Endodermal cell (in vitro differentiated cells): ENCODE measurements around the gene DOCK2. TPM values are rescaled to one million over a fixed set of nuclear protein-coding genes. Genes with fewer than 3 reads are reported as not detected.

Experiments
- DNase-seq: peaks from one replicate; pipeline ENCODE4 v3.0.0-alpha.2; 2017
- H3K27ac ChIP-seq: 2 replicates; pipeline ENCODE4 v1.5.1; 2013; ENCODE audit warnings: mild to moderate bottlenecking, low read depth, low read length, moderate library complexity
- H3K27me3 ChIP-seq: 2 replicates; pipeline ENCODE4 v1.6.1; 2013; ENCODE audit warnings: mild to moderate bottlenecking, low read length, moderate library complexity; ENCODE audit not compliant: insufficient read depth, control insufficient read depth, poor library complexity, severe bottlenecking
- H3K36me3 ChIP-seq: 2 replicates; pipeline ENCODE4 v1.7.0; 2013; ENCODE audit warnings: mild to moderate bottlenecking, low read length, moderate library complexity; ENCODE audit not compliant: control insufficient read depth, insufficient read depth
- H3K4me1 ChIP-seq: one replicate; pipeline ENCODE4 v1.7.0; 2013; ENCODE audit warnings: low read length; ENCODE audit not compliant: control insufficient read depth, insufficient read depth
- H3K4me3 ChIP-seq: 2 replicates; pipeline ENCODE4 v1.5.1; 2013; ENCODE audit warnings: mild to moderate bottlenecking, low read length, moderate library complexity
- H3K9ac ChIP-seq: 2 replicates; pipeline ENCODE4 v1.6.1; 2013; ENCODE audit warnings: mild to moderate bottlenecking, low read length, moderate library complexity; ENCODE audit not compliant: poor library complexity, severe bottlenecking; ENCODE audit errors: extremely low read depth
- H3K9me3 ChIP-seq: 2 replicates; pipeline ENCODE4 v1.6.1; 2013; ENCODE audit warnings: mild to moderate bottlenecking, low read length, moderate library complexity; ENCODE audit not compliant: control insufficient read depth
- H3K27ac Mint-ChIP-seq: 2 replicates; pipeline ENCODE4 v1.8.0; 2020; ENCODE audit warnings: mixed read lengths
- H3K27me3 Mint-ChIP-seq: 2 replicates; pipeline ENCODE4 v1.8.0; 2021; ENCODE audit warnings: mild to moderate bottlenecking, mixed read lengths; ENCODE audit not compliant: insufficient read depth
- H3K36me3 Mint-ChIP-seq: 2 replicates; pipeline ENCODE4 v1.8.0; 2020; ENCODE audit warnings: low read depth, mixed read lengths
- H3K4me1 Mint-ChIP-seq: 2 replicates; pipeline ENCODE4 v1.8.0; 2020; ENCODE audit warnings: mixed read lengths
- H3K4me3 Mint-ChIP-seq: 2 replicates; pipeline ENCODE4 v1.8.0; 2020; ENCODE audit warnings: mild to moderate bottlenecking, moderate library complexity, mixed read lengths
- H3K9me3 Mint-ChIP-seq: 2 replicates; pipeline ENCODE4 v1.8.0; 2020; ENCODE audit warnings: mild to moderate bottlenecking, mixed read lengths
- WGBS, 2 experiments: methylation state at CpG; one replicate each; pipeline versions ENCODE4 v1.1.5 to v1.1.7; 2013; ENCODE audit warnings: missing lambda C conversion rate in 2 of 2, mixed read lengths in 1 of 2; ENCODE audit not compliant: insufficient coverage in 1 of 2, insufficient read length in 1 of 2; 5-methylcytosine and 5-hydroxymethylcytosine counted together
- total RNA-seq, 2 donors: library from RNA; stranded (reverse); fragmentation: NEBNext Ultra II Directional in 1 of 2; extraction: Animal tissue kit (Norgen Biotek cat#: 25700) in 1 of 2; gene quantifications; 2 replicates in 1 of 2; 3 replicates in 1 of 2; pipeline ENCODE4 v1.2.1, GENCODE V29; 2021
- TF ChIP-seq, protein P1 (sequence below): fragments of 200-600 bp; sonication (generic); conservative IDR thresholded peaks from 2 replicates; pipeline ENCODE4 v1.5.0; 2021; ENCODE audit warnings: antibody characterized with exemption, mild to moderate bottlenecking

DOCK2 gene
- total RNA-seq, 2 donors from 2014 or later: 2.6 to 3.9 TPM

DNA sequence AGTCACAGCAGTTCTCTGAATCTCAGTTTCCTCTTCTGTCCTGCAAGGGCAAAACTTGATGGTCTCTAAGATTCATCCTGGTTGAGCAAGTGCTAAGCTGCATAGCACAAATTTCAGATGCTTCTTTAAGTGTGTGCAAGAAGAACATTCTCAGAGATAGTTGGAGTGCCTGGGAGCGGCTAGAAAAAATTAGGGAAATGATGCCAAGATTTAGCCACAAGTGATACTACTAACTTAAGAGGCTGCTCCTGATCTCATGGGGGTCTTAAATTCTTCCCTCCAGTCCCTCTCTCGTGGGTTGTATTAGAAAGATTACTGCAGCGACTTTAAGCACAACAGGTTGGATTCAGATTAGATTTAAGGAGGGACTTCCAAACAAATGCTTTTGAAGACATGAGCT, 319.1 kb downstream of the DOCK2 start:
- WGBS, 2 experiments: 91 to 95% methylated on average over 1 to 3 of the region's 3 CpGs
- Mint-ChIP-seq H3K36me3 (no peaks in the 10 kb centered on the region), H3K4me1 (no peaks in the 10 kb centered on the region), H3K4me3 (no peak overlapping the region), H3K27me3 (peaks cover 5% of the 10 kb centered on the region), H3K9me3 (no peaks in the 10 kb centered on the region), H3K27ac (no peak overlapping the region)
- no peak overlapping the region for H3K9ac ChIP-seq
- H3K9me3 ChIP-seq: no peaks in the 10 kb centered on the region
- DNase-seq: no peak
- H3K36me3 ChIP-seq: no peaks in the 10 kb centered on the region
- TF ChIP-seq, protein P1, sequence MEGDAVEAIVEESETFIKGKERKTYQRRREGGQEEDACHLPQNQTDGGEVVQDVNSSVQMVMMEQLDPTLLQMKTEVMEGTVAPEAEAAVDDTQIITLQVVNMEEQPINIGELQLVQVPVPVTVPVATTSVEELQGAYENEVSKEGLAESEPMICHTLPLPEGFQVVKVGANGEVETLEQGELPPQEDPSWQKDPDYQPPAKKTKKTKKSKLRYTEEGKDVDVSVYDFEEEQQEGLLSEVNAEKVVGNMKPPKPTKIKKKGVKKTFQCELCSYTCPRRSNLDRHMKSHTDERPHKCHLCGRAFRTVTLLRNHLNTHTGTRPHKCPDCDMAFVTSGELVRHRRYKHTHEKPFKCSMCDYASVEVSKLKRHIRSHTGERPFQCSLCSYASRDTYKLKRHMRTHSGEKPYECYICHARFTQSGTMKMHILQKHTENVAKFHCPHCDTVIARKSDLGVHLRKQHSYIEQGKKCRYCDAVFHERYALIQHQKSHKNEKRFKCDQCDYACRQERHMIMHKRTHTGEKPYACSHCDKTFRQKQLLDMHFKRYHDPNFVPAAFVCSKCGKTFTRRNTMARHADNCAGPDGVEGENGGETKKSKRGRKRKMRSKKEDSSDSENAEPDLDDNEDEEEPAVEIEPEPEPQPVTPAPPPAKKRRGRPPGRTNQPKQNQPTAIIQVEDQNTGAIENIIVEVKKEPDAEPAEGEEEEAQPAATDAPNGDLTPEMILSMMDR: no peak
- H3K4me1 ChIP-seq: no peaks in the 10 kb centered on the region
- H3K4me3 ChIP-seq: no peak overlapping the region
- no peaks in the 10 kb centered on the region for H3K27me3 ChIP-seq
- H3K27ac ChIP-seq: no peak overlapping the region

GRCh38 chr5:169956756-169957155, 319.7 kb downstream of the DOCK2 start:
- TF ChIP-seq, protein P1: no peak
- H3K27me3 Mint-ChIP-seq: peaks cover 5% of the 10 kb centered on the region
- no peak overlapping the region for H3K4me3 Mint-ChIP-seq
- H3K36me3 Mint-ChIP-seq: no peaks in the 10 kb centered on the region
- H3K4me1 Mint-ChIP-seq: no peaks in the 10 kb centered on the region
- no peaks in the 10 kb centered on the region for H3K9me3 Mint-ChIP-seq
- H3K36me3 ChIP-seq: no peaks in the 10 kb centered on the region
- no peak overlapping the region for H3K27ac Mint-ChIP-seq
- no peaks in the 10 kb centered on the region for H3K4me1 ChIP-seq
- no peak overlapping the region for H3K27ac ChIP-seq
- no peaks in the 10 kb centered on the region for H3K9me3 ChIP-seq
- no peak overlapping the region for H3K9ac ChIP-seq
- no peak overlapping the region for H3K4me3 ChIP-seq
- no peaks in the 10 kb centered on the region for H3K27me3 ChIP-seq
- DNase-seq: no peak

DNA sequence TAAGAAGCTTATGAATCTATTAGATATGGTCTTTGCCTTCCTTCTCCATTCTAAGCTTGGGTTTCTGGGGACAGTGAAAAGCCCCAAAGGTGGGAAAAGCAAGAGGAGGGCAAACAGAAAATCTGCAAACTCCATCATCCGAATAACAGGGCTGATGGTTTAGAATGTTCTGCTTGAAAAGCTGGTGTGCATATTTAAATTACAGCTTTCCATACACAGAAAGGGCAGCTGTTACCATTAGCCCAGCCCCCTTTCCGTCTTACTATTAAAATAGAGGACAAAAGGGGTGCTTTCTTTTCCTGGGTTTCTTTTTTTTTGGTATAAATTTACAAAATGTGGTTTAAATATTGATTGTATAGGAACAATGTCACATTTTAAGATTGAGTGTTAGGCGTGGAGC, 321.2 kb downstream of the DOCK2 start:
- TF ChIP-seq, protein P1: no peak
- H3K4me1 Mint-ChIP-seq: no peaks in the 10 kb centered on the region
- no peaks in the 10 kb centered on the region for H3K4me1 ChIP-seq
- H3K9me3 Mint-ChIP-seq: no peaks in the 10 kb centered on the region
- 85% methylated on average over 3 of the region's 3 CpGs; no CpG with 5 or more reads in 1 of the 2 experiments for WGBS, 2 experiments
- H3K27ac ChIP-seq: no peak overlapping the region
- no peak overlapping the region for H3K4me3 ChIP-seq
- H3K27me3 ChIP-seq: no peaks in the 10 kb centered on the region
- no peak for DNase-seq
- no peak overlapping the region for H3K4me3 Mint-ChIP-seq
- H3K9me3 ChIP-seq: no peaks in the 10 kb centered on the region
- no peak overlapping the region for H3K9ac ChIP-seq
- H3K36me3 ChIP-seq: no peaks in the 10 kb centered on the region
- no peak overlapping the region for H3K27ac Mint-ChIP-seq
- H3K36me3 Mint-ChIP-seq: no peaks in the 10 kb centered on the region
- no peaks in the 10 kb centered on the region for H3K27me3 Mint-ChIP-seq
